Measurements from ENCODE around the gene NDUFA11.

The NDUFA11 gene

DNA sequence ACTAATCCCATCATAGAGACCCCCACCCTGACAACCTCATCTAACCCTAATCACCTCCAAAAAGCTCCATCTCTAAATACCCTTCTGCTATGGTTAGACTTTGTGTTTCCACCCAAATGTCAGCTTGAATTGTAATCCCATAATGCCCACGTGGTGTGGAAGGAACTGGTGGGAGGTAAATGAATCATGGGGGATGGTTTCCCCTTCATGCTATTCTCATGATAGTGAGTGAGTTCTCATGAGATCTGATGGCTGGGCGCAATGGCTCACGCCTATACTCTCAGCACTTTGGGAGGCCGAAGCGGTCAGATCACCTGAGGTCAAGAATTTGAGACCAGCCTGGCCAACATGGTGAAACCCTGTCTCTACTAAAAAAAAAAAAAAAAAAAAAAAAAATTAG lies 3.7 kb upstream of the NDUFA11 start:
- no peak overlapping the region for H2BK12ac ChIP-seq (ENCODE audit: low read length)
- no peaks in the 10 kb centered on the region for H3K27me3 ChIP-seq (ENCODE audit: control insufficient read depth in 3 of 3, insufficient read depth in 3 of 3, low read depth in 1 of 3, low read length in 3 of 3)
- H3K4me1 ChIP-seq (ENCODE audit: control insufficient read depth in 2 of 2, insufficient read depth in 1 of 2, low read depth in 1 of 2, low read length in 2 of 2), result peaks cover 14 to 23% of the 10 kb centered on the region in 2 donors
- peaks cover 0 to 3% of the 10 kb centered on the region in 2 donors for H3K36me3 ChIP-seq (replicated peaks in 1 of 2; ENCODE audit: control insufficient read depth in 2 of 2, insufficient read depth in 2 of 2, low read length in 2 of 2)
- H3K9ac ChIP-seq (ENCODE audit: low read depth, low read length, poor library complexity), result no peak overlapping the region
- no peak overlapping the region for H3K4me3 ChIP-seq (ENCODE audit: low read length in 2 of 2)
- no peak overlapping the region for H3K4ac ChIP-seq (ENCODE audit: low read length)
- H2AFZ ChIP-seq (ENCODE audit: low read length), result no peak overlapping the region
- no peak overlapping the region for H4K91ac ChIP-seq (ENCODE audit: low read depth, low read length, poor library complexity)
- H2BK5ac ChIP-seq (ENCODE audit: low read length), result no peak overlapping the region
- H3K4me2 ChIP-seq (ENCODE audit: insufficient read depth, low read length, poor library complexity, severe bottlenecking), result no peak overlapping the region
- H3K79me1 ChIP-seq (ENCODE audit: low read depth, low read length), result peaks cover 11% of the 10 kb centered on the region
- no peak overlapping the region for H2BK15ac ChIP-seq (ENCODE audit: low read length)
- no peak overlapping the region for H4K8ac ChIP-seq (ENCODE audit: low read depth, low read length)
- H3K23ac ChIP-seq (ENCODE audit: low read depth, low read length, poor library complexity), result no peak overlapping the region
- no peaks in the 10 kb centered on the region for H3K9me3 ChIP-seq (replicated peaks in 1 of 2; ENCODE audit: control insufficient read depth in 2 of 2, insufficient read depth in 1 of 2, low read depth in 1 of 2, low read length in 2 of 2)
- no peak overlapping the region for H3K18ac ChIP-seq (ENCODE audit: low read length)
- no peak for DNase-seq (ENCODE audit: low spot score)
- H2BK120ac ChIP-seq (ENCODE audit: low read depth, low read length), result no peak overlapping the region
- no peak overlapping the region for H3K27ac ChIP-seq (replicated peaks; ENCODE audit: low read length)
- no CpG with 5 or more reads among the region's 5 CpGs for WGBS, 2 donors (ENCODE audit: extremely low coverage in 2 of 2, insufficient read length in 2 of 2, insufficient replicate concordance in 1 of 2)
- H2AK5ac ChIP-seq (ENCODE audit: low read depth, low read length), result no peak overlapping the region
- no peak overlapping the region for H3K14ac ChIP-seq (ENCODE audit: low read length)

DNA sequence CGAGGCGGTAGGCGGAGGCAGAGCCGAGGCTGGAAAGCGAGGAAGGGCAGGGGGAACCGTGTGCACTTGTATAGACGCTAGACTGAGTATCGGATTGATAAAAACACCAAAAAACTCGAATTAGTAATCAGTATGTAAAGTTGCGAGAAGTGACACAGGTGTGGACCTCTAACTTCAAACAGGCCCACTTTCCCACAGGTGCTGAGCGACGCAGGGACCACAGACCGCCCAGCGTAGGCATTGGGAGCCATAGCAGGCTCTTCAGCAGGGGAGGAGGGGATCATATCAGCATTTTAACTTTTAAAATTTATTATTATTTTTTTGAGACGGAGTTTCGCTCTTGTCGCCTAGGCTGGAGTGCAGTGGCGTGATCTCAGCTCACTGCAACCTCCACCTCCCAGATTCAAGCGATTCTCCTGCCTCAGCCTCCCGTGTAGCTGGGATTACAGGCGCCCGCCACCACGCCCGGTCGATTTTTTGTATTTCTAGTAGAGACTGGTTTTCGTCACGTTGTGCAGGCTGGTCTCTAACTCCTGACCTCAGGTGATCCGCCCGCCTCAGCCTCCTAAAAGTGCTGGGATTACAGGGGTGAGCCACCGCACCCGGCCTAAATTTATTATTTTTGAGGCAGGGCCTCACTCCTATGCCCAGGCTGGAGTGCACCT lies 1.7 kb upstream of the NDUFA11 start:
- peak overlapping the region; percentile 75 to 96 for H3K4me3 ChIP-seq (ENCODE audit: low read length in 2 of 2)
- peak overlapping the region; percentile 97 for H3K4me2 ChIP-seq (ENCODE audit: insufficient read depth, low read length, poor library complexity, severe bottlenecking)
- no peak overlapping the region for H3K14ac ChIP-seq (ENCODE audit: low read length)
- H3K9me3 ChIP-seq (replicated peaks in 1 of 2; ENCODE audit: control insufficient read depth in 2 of 2, insufficient read depth in 1 of 2, low read depth in 1 of 2, low read length in 2 of 2), result no peaks in the 10 kb centered on the region
- H3K18ac ChIP-seq (ENCODE audit: low read length), result peak overlapping the region; percentile 95
- H4K8ac ChIP-seq (ENCODE audit: low read depth, low read length), result no peak overlapping the region
- no peak for DNase-seq (ENCODE audit: low spot score)
- H2BK15ac ChIP-seq (ENCODE audit: low read length), result no peak overlapping the region
- H3K4ac ChIP-seq (ENCODE audit: low read length), result peak overlapping the region; percentile 53
- H3K79me1 ChIP-seq (ENCODE audit: low read depth, low read length), result peaks cover 11% of the 10 kb centered on the region
- no peaks in the 10 kb centered on the region for H3K27me3 ChIP-seq (ENCODE audit: control insufficient read depth in 3 of 3, insufficient read depth in 3 of 3, low read depth in 1 of 3, low read length in 3 of 3)
- H3K36me3 ChIP-seq (replicated peaks in 1 of 2; ENCODE audit: control insufficient read depth in 2 of 2, insufficient read depth in 2 of 2, low read length in 2 of 2), result peaks cover 5 to 10% of the 10 kb centered on the region in 2 donors
- H3K9ac ChIP-seq (ENCODE audit: low read depth, low read length, poor library complexity), result peak overlapping the region; percentile 99
- no CpG with 5 or more reads among the region's 31 CpGs for WGBS, 2 donors (ENCODE audit: extremely low coverage in 2 of 2, insufficient read length in 2 of 2, insufficient replicate concordance in 1 of 2)
- H3K4me1 ChIP-seq (ENCODE audit: control insufficient read depth in 2 of 2, insufficient read depth in 1 of 2, low read depth in 1 of 2, low read length in 2 of 2), result peaks cover 14 to 22% of the 10 kb centered on the region in 2 donors
- H2AK5ac ChIP-seq (ENCODE audit: low read depth, low read length), result no peak overlapping the region
- no peak overlapping the region for H2BK5ac ChIP-seq (ENCODE audit: low read length)
- no peak overlapping the region for H4K91ac ChIP-seq (ENCODE audit: low read depth, low read length, poor library complexity)
- no peak overlapping the region for H2BK120ac ChIP-seq (ENCODE audit: low read depth, low read length)
- H3K23ac ChIP-seq (ENCODE audit: low read depth, low read length, poor library complexity), result no peak overlapping the region
- no peak overlapping the region for H3K27ac ChIP-seq (replicated peaks; ENCODE audit: low read length)
- H2AFZ ChIP-seq (ENCODE audit: low read length), result peak overlapping the region; percentile 88
- no peak overlapping the region for H2BK12ac ChIP-seq (ENCODE audit: low read length)

DNA sequence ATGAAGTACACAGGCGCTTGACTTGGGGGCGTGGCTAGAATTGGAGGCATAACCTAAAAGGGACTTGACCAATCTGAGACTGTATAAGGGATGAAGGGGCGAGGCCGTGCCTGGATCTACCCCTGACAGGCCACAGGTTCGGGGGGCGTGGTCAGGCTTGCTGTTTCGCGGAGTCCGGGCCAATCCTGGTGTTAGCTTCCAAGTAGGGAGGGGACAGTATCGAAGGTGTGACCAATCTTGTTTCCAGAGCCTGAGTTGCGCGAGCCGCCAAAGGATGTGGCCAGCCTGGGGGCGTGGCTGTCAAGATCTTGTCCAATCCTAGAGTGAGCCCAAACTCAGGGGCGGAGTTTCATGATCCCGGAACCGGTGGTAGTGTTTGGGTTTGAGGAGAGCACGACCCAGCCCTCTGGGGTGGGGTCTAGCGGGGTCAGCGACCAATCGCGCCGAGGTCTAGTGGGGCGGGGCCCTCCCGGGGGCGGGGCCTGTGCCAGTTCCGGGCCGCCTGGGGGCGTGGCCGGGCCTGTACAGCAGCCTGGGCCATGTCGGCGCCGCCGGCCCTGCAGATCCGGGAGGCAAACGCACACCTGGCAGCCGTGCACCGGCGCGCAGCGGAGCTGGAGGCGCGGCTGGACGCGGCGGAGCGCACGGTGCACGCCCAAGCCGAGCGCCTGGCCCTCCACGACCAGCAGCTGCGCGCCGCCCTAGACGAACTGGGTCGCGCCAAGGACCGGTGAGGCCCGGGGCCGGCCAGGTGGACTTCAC lies 943 bp upstream of the NDUFA11 start, which contains the start of gene VMAC:
Gene VMAC, plus strand, starts transcription at position 521 of the 762 bp plus-strand sequence. Its CDS starts 19 bp downstream, at position 540.
- no peak within 1 kb of the TSS for H4K91ac ChIP-seq (ENCODE audit: low read depth, low read length, poor library complexity)
- no peak within 1 kb of the TSS for H2BK12ac ChIP-seq (ENCODE audit: low read length)
- H3K79me1 ChIP-seq (ENCODE audit: low read depth, low read length), result peaks cover 11% of the 10 kb centered on the region
- peak within 1 kb of the TSS; percentile 95 for H3K18ac ChIP-seq (ENCODE audit: low read length)
- no peaks in the 10 kb centered on the region for H3K9me3 ChIP-seq (replicated peaks in 1 of 2; ENCODE audit: control insufficient read depth in 2 of 2, insufficient read depth in 1 of 2, low read depth in 1 of 2, low read length in 2 of 2)
- H2BK15ac ChIP-seq (ENCODE audit: low read length), result no peak within 1 kb of the TSS
- H3K4me1 ChIP-seq (ENCODE audit: control insufficient read depth in 2 of 2, insufficient read depth in 1 of 2, low read depth in 1 of 2, low read length in 2 of 2), result peaks cover 9 to 14% of the 10 kb centered on the region in 2 donors
- no peak within 1 kb of the TSS for H4K8ac ChIP-seq (ENCODE audit: low read depth, low read length)
- H3K9ac ChIP-seq (ENCODE audit: low read depth, low read length, poor library complexity), result peak within 1 kb of the TSS; percentile 99
- H2AFZ ChIP-seq (ENCODE audit: low read length), result peak within 1 kb of the TSS; percentile 88
- no peak within 1 kb of the TSS for H2AK5ac ChIP-seq (ENCODE audit: low read depth, low read length)
- no CpG with 5 or more reads among the region's 61 CpGs for WGBS, 2 donors (ENCODE audit: extremely low coverage in 2 of 2, insufficient read length in 2 of 2, insufficient replicate concordance in 1 of 2)
- H2BK5ac ChIP-seq (ENCODE audit: low read length), result no peak within 1 kb of the TSS
- peak within 1 kb of the TSS; percentile 53 for H3K4ac ChIP-seq (ENCODE audit: low read length)
- H3K27me3 ChIP-seq (ENCODE audit: control insufficient read depth in 3 of 3, insufficient read depth in 3 of 3, low read depth in 1 of 3, low read length in 3 of 3), result no peaks in the 10 kb centered on the region
- H2BK120ac ChIP-seq (ENCODE audit: low read depth, low read length), result no peak within 1 kb of the TSS
- peak within 1 kb of the TSS; percentile 52 for H3K23ac ChIP-seq (ENCODE audit: low read depth, low read length, poor library complexity)
- H3K14ac ChIP-seq (ENCODE audit: low read length), result no peak within 1 kb of the TSS
- peak within 1 kb of the TSS; percentile 99 for H3K4me2 ChIP-seq (ENCODE audit: insufficient read depth, low read length, poor library complexity, severe bottlenecking)
- peak; percentile 100 for DNase-seq (ENCODE audit: low spot score)
- peak within 1 kb of the TSS; percentile 75 to 96 for H3K4me3 ChIP-seq (ENCODE audit: low read length in 2 of 2)
- peak within 1 kb of the TSS; percentile 72 for H3K27ac ChIP-seq (replicated peaks; ENCODE audit: low read length)
- H3K36me3 ChIP-seq (replicated peaks in 1 of 2; ENCODE audit: control insufficient read depth in 2 of 2, insufficient read depth in 2 of 2, low read length in 2 of 2), result peaks cover 7 to 17% of the 10 kb centered on the region in 2 donors

DNA sequence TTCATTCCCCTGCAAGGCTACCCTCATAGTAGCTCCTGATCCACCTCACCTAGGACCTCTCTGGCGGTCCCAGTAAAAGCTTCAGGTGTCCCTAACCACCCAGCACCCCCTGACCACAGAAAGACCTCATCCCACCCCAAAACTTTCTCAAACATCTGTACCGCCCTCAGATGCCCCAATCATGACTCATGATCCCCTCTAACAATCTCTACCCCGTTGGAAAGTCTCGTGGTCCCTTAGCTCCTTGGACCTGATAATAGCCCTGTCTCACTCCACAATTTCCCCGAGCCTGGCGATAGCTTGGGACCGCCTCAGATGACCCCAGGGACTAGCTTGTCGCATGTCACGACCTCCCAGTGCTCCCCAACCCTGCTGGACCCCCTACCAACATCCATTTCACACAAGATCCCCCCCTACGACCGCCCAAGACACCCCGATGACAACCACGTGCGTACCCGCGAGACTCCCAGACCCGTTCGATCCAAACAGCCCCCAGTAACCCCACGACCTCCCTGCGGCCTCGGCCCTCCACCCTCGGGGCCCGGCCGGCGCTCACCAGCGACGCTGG lies 450 bp downstream of the NDUFA11 start:
- no peak overlapping the region for H2BK12ac ChIP-seq (ENCODE audit: low read length)
- H2BK5ac ChIP-seq (ENCODE audit: low read length), result peak overlapping the region; percentile 59
- H2BK15ac ChIP-seq (ENCODE audit: low read length), result no peak overlapping the region
- no CpG with 5 or more reads among the region's 27 CpGs for WGBS, 2 donors (ENCODE audit: extremely low coverage in 2 of 2, insufficient read length in 2 of 2, insufficient replicate concordance in 1 of 2)
- no peak overlapping the region for H3K27ac ChIP-seq (replicated peaks; ENCODE audit: low read length)
- H3K4ac ChIP-seq (ENCODE audit: low read length), result no peak overlapping the region
- peaks cover 4 to 5% of the 10 kb centered on the region in 2 donors for H3K4me1 ChIP-seq (ENCODE audit: control insufficient read depth in 2 of 2, insufficient read depth in 1 of 2, low read depth in 1 of 2, low read length in 2 of 2)
- H2AFZ ChIP-seq (ENCODE audit: low read length), result peak overlapping the region; percentile 88
- peak overlapping the region; percentile 26 for H4K8ac ChIP-seq (ENCODE audit: low read depth, low read length)
- peak overlapping the region; percentile 60 for H2AK5ac ChIP-seq (ENCODE audit: low read depth, low read length)
- peak overlapping the region; percentile 39 for H3K14ac ChIP-seq (ENCODE audit: low read length)
- H3K27me3 ChIP-seq (ENCODE audit: control insufficient read depth in 3 of 3, insufficient read depth in 3 of 3, low read depth in 1 of 3, low read length in 3 of 3), result no peaks in the 10 kb centered on the region
- no peak for DNase-seq (ENCODE audit: low spot score)
- peak overlapping the region; percentile 87 for H3K23ac ChIP-seq (ENCODE audit: low read depth, low read length, poor library complexity)
- H3K18ac ChIP-seq (ENCODE audit: low read length), result peak overlapping the region; percentile 98
- no peak overlapping the region for H4K91ac ChIP-seq (ENCODE audit: low read depth, low read length, poor library complexity)
- no peaks in the 10 kb centered on the region for H3K9me3 ChIP-seq (replicated peaks in 1 of 2; ENCODE audit: control insufficient read depth in 2 of 2, insufficient read depth in 1 of 2, low read depth in 1 of 2, low read length in 2 of 2)
- H3K4me2 ChIP-seq (ENCODE audit: insufficient read depth, low read length, poor library complexity, severe bottlenecking), result peak overlapping the region; percentile 91
- peak overlapping the region; percentile 99 for H3K9ac ChIP-seq (ENCODE audit: low read depth, low read length, poor library complexity)
- peak overlapping the region; percentile 75 to 85 for H3K4me3 ChIP-seq (ENCODE audit: low read length in 2 of 2)
- peaks cover 4 to 17% of the 10 kb centered on the region in 2 donors for H3K36me3 ChIP-seq (replicated peaks in 1 of 2; ENCODE audit: control insufficient read depth in 2 of 2, insufficient read depth in 2 of 2, low read length in 2 of 2)
- peak overlapping the region; percentile 44 for H2BK120ac ChIP-seq (ENCODE audit: low read depth, low read length)
- peaks cover 9% of the 10 kb centered on the region for H3K79me1 ChIP-seq (ENCODE audit: low read depth, low read length)
